DND-41 (cell line): Measurements from ENCODE around the gene OTOS.

ENCODE experiments used
- EZH2 ChIP-seq: IDR thresholded peaks from 3 replicates; pipeline ENCODE4 v1.6.1; 2012; ENCODE audit warnings: borderline replicate concordance, low read depth, mild to moderate bottlenecking, moderate library complexity, low read length, inconsistent platforms; ENCODE audit not compliant: severe bottlenecking
- TF ChIP-seq, protein P1 (sequence below): IDR thresholded peaks from 2 replicates; pipeline ENCODE4 v1.5.1; 2012; ENCODE audit warnings: borderline replicate concordance, low read length, moderate library complexity, mild to moderate bottlenecking; ENCODE audit not compliant: poor library complexity, severe bottlenecking; ENCODE audit errors: extremely low read depth

GRCh38 chr2:240179941-240180666 lies 39.6 kb upstream of the OTOS start:
- TF ChIP-seq, protein P1, sequence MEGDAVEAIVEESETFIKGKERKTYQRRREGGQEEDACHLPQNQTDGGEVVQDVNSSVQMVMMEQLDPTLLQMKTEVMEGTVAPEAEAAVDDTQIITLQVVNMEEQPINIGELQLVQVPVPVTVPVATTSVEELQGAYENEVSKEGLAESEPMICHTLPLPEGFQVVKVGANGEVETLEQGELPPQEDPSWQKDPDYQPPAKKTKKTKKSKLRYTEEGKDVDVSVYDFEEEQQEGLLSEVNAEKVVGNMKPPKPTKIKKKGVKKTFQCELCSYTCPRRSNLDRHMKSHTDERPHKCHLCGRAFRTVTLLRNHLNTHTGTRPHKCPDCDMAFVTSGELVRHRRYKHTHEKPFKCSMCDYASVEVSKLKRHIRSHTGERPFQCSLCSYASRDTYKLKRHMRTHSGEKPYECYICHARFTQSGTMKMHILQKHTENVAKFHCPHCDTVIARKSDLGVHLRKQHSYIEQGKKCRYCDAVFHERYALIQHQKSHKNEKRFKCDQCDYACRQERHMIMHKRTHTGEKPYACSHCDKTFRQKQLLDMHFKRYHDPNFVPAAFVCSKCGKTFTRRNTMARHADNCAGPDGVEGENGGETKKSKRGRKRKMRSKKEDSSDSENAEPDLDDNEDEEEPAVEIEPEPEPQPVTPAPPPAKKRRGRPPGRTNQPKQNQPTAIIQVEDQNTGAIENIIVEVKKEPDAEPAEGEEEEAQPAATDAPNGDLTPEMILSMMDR, result no peak
- TF ChIP-seq EZH2, result no peak
